KMS-11 (cell line): ENCODE data around the gene SLC24A5.

ENCODE experiments used
- H2AFZ ChIP-seq: fragments of 200-600 bp; sonication (generic); 2 replicates; pipeline ENCODE4 v1.6.1; 2016; ENCODE audit warnings: antibody characterized with exemption, mixed run types, low read depth
- H3K27ac ChIP-seq: fragments of 200-600 bp; sonication (generic); 2 replicates; pipeline ENCODE4 v1.6.1; 2016; ENCODE audit warnings: mild to moderate bottlenecking, mixed run types
- H3K27me3 ChIP-seq: fragments of 200-600 bp; sonication (generic); 2 replicates; pipeline ENCODE4 v1.6.1; 2017; ENCODE audit warnings: mild to moderate bottlenecking, low read depth, mixed run types, moderate library complexity; ENCODE audit not compliant: insufficient read depth
- H3K36me3 ChIP-seq: fragments of 200-600 bp; sonication (generic); 2 replicates; pipeline ENCODE4 v1.6.1; 2017; ENCODE audit warnings: mild to moderate bottlenecking, mixed run types; ENCODE audit not compliant: insufficient read depth
- H3K4me1 ChIP-seq: fragments of 200-600 bp; sonication (generic); 2 replicates; pipeline ENCODE4 v1.6.1; 2016; ENCODE audit warnings: mild to moderate bottlenecking, low read depth, mixed run types; ENCODE audit not compliant: poor library complexity, severe bottlenecking
- H3K4me2 ChIP-seq: fragments of 200-600 bp; sonication (generic); 2 replicates; pipeline ENCODE4 v1.7.0; 2016; ENCODE audit warnings: mild to moderate bottlenecking, mixed run types
- H3K4me3 ChIP-seq: fragments of 200-600 bp; sonication (generic); IDR thresholded peaks from 2 replicates; pipeline ENCODE4 v1.6.1; 2017; ENCODE audit warnings: low read depth, low read length, mixed read lengths; ENCODE audit not compliant: insufficient read depth
- H3K79me2 ChIP-seq: fragments of 200-600 bp; sonication (generic); 2 replicates; pipeline ENCODE4 v1.6.1; 2016; ENCODE audit warnings: low read depth, mixed run types; ENCODE audit not compliant: insufficient read depth
- H3K9ac ChIP-seq: fragments of 200-600 bp; sonication (generic); 2 replicates; pipeline ENCODE4 v1.6.1; 2016; ENCODE audit warnings: mild to moderate bottlenecking, mixed run types
- H4K20me1 ChIP-seq: fragments of 200-600 bp; sonication (generic); 2 replicates; pipeline ENCODE4 v1.6.1; 2016; ENCODE audit warnings: mild to moderate bottlenecking, mixed run types; ENCODE audit not compliant: insufficient read depth
- TF ChIP-seq, protein P1 (sequence below): fragments of 200-600 bp; sonication (generic); conservative IDR thresholded peaks from 2 replicates; pipeline ENCODE4 v1.6.1; 2017; ENCODE audit warnings: low read depth, mild to moderate bottlenecking, antibody characterized with exemption, low read length, moderate library complexity, mixed read lengths

Gene SLC24A5

GRCh38 chr15:48086576-48086975, 34.2 kb upstream of the SLC24A5 start:
- Histone ChIP-seq H3K4me1 (no peaks in the 10 kb centered on the region), H3K4me2 (no peak overlapping the region), H4K20me1 (no peaks in the 10 kb centered on the region), H3K27me3 (no peaks in the 10 kb centered on the region), H3K79me2 (no peaks in the 10 kb centered on the region), H3K4me3 (no peak overlapping the region), H3K9ac (no peak overlapping the region), H3K36me3 (no peaks in the 10 kb centered on the region), H2AFZ (no peak overlapping the region), H3K27ac (no peak overlapping the region)
- TF ChIP-seq, protein P1, sequence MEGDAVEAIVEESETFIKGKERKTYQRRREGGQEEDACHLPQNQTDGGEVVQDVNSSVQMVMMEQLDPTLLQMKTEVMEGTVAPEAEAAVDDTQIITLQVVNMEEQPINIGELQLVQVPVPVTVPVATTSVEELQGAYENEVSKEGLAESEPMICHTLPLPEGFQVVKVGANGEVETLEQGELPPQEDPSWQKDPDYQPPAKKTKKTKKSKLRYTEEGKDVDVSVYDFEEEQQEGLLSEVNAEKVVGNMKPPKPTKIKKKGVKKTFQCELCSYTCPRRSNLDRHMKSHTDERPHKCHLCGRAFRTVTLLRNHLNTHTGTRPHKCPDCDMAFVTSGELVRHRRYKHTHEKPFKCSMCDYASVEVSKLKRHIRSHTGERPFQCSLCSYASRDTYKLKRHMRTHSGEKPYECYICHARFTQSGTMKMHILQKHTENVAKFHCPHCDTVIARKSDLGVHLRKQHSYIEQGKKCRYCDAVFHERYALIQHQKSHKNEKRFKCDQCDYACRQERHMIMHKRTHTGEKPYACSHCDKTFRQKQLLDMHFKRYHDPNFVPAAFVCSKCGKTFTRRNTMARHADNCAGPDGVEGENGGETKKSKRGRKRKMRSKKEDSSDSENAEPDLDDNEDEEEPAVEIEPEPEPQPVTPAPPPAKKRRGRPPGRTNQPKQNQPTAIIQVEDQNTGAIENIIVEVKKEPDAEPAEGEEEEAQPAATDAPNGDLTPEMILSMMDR, result no peak

DNA sequence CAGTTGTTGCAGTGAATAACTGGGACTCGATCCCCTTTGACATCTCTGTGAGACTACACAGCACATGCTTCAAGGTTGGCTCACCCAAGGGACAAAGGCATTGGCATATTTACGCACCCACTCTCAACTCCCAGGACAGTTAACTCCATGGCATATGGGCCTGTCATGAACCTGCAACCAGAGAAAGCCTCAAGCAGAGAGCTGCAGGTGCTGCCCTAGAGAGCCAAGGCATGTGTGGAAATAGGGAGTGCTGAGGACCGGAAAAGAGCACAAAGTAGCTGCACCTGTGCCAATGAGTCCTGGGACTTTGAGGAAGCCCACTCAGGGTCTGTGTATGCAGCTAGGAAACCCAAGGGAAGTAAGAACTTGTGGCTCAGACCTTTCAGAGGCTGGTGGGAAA, 32.9 kb upstream of the SLC24A5 start:
- no peaks in the 10 kb centered on the region for H3K4me1 ChIP-seq
- H4K20me1 ChIP-seq, result no peaks in the 10 kb centered on the region
- no peaks in the 10 kb centered on the region for H3K79me2 ChIP-seq
- H3K27me3 ChIP-seq, result no peaks in the 10 kb centered on the region
- H3K9ac ChIP-seq, result no peak overlapping the region
- TF ChIP-seq, protein P1, result no peak
- no peak overlapping the region for H3K4me2 ChIP-seq
- H3K4me3 ChIP-seq, result no peak overlapping the region
- H3K27ac ChIP-seq, result no peak overlapping the region
- no peaks in the 10 kb centered on the region for H3K36me3 ChIP-seq
- H2AFZ ChIP-seq, result no peak overlapping the region

GRCh38 chr15:48089702-48090101, 31.1 kb upstream of the SLC24A5 start:
- no peaks in the 10 kb centered on the region for H3K79me2 ChIP-seq
- no peaks in the 10 kb centered on the region for H3K36me3 ChIP-seq
- H3K4me1 ChIP-seq, result no peaks in the 10 kb centered on the region
- no peak overlapping the region for H2AFZ ChIP-seq
- no peaks in the 10 kb centered on the region for H4K20me1 ChIP-seq
- no peak overlapping the region for H3K4me3 ChIP-seq
- no peak overlapping the region for H3K4me2 ChIP-seq
- no peak overlapping the region for H3K9ac ChIP-seq
- TF ChIP-seq, protein P1, result no peak
- no peaks in the 10 kb centered on the region for H3K27me3 ChIP-seq
- H3K27ac ChIP-seq, result no peak overlapping the region

DNA sequence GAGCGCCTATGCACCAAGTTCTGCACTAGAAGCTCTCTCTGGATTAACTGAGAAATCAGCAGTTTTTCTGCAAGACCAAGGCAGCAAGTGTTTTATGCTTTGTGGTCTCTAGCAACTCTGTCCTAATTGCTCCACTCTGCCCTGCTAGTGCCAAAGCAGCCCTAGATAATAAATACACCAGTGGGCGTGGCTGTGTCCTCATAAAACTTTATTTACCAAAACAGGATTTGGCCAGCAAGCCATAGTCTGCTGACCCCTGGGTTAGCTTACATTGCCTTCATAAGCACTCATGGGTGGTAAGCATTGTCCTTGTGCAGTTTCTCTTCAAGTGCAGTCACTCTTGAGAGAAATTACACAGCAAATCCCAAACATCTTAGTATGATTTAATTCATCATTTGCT, 30.7 kb upstream of the SLC24A5 start:
- H3K4me3 ChIP-seq, result no peak overlapping the region
- TF ChIP-seq, protein P1, result no peak
- H3K36me3 ChIP-seq, result no peaks in the 10 kb centered on the region
- no peaks in the 10 kb centered on the region for H4K20me1 ChIP-seq
- no peaks in the 10 kb centered on the region for H3K27me3 ChIP-seq
- no peak overlapping the region for H2AFZ ChIP-seq
- no peak overlapping the region for H3K9ac ChIP-seq
- H3K4me2 ChIP-seq, result no peak overlapping the region
- no peak overlapping the region for H3K27ac ChIP-seq
- no peaks in the 10 kb centered on the region for H3K79me2 ChIP-seq
- no peaks in the 10 kb centered on the region for H3K4me1 ChIP-seq

DNA sequence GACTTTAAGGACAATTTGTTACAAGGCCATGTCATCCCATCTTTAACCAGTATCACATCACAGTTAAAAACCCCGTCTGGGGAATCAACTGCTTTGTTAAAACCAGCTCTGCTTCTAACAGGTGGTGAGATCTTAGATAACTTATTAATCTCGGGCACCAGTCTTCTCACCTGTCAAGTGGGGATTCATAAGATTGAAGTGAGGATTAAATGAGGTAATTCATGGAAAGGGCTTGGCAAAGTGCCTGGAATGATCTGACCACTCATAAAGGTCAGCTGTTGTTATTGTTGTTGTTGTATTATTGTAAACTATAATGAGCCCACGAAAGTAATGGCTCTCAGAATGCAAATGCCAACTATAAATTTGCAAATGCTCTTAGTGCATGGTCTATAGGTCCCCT, 30.1 kb upstream of the SLC24A5 start:
- Histone ChIP-seq H4K20me1 (no peaks in the 10 kb centered on the region), H3K27ac (no peak overlapping the region), H3K4me1 (no peaks in the 10 kb centered on the region), H2AFZ (no peak overlapping the region), H3K9ac (no peak overlapping the region), H3K4me2 (no peak overlapping the region), H3K79me2 (no peaks in the 10 kb centered on the region), H3K4me3 (no peak overlapping the region), H3K36me3 (no peaks in the 10 kb centered on the region), H3K27me3 (no peaks in the 10 kb centered on the region)
- TF ChIP-seq, protein P1, result no peak
